Measurements from ENCODE around the gene EBF3. TPM values are rescaled to one million over a fixed set of nuclear protein-coding genes. Genes with fewer than 3 reads are reported as not detected.

Gene EBF3
- total RNA-seq, 2 experiments from 2014 or later: not detected

- Mint-ChIP-seq H3K9me3 (no peaks in the 10 kb centered on the region), H3K36me3 (no peaks in the 10 kb centered on the region), H3K27ac (no peak overlapping the region), H3K4me1 (ENCODE audit: low read depth) (no peaks in the 10 kb centered on the region), H3K27me3 (no peaks in the 10 kb centered on the region), H3K4me3 (no peak overlapping the region)
- DNase-seq: no peak
- POLR2A ChIA-PET: no interaction called here
- intact Hi-C loops (cut with micrococcal nuclease): no loop called here
- CTCF ChIA-PET: no interaction called here
These were observed 126.0 kb downstream of the EBF3 start for GRCh38 chr10:129837909-129838582.

- H3K27me3 Mint-ChIP-seq: no peaks in the 10 kb centered on the region
These were observed 127.8 kb downstream of the EBF3 start for GRCh38 chr10:129836253-129836652.

GRCh38 chr10:129833994-129834739 is 129.9 kb downstream of the EBF3 start:
- CTCF ChIA-PET: no interaction called here
- no peak for DNase-seq

More at GRCh38 chr10:129836253-129836652, 127.8 kb downstream of the EBF3 start:
- Mint-ChIP-seq H3K9me3 (no peaks in the 10 kb centered on the region), H3K4me3 (no peak overlapping the region), H3K36me3 (no peaks in the 10 kb centered on the region), H3K4me1 (ENCODE audit: low read depth) (no peaks in the 10 kb centered on the region), H3K27ac (no peak overlapping the region)
- CTCF ChIA-PET: no interaction called here
- no peak for DNase-seq
- POLR2A ChIA-PET: no interaction called here
- intact Hi-C loops (cut with micrococcal nuclease): no loop called here

GRCh38 chr10:129833468-129833950 is 130.6 kb downstream of the EBF3 start:
- Mint-ChIP-seq H3K36me3 (no peaks in the 10 kb centered on the region), H3K4me3 (no peak overlapping the region), H3K27me3 (no peaks in the 10 kb centered on the region), H3K27ac (no peak overlapping the region), H3K4me1 (ENCODE audit: low read depth) (no peaks in the 10 kb centered on the region), H3K9me3 (no peaks in the 10 kb centered on the region)
- intact Hi-C loops (cut with micrococcal nuclease): no loop called here
- ChIA-PET CTCF (no interaction called here), POLR2A (no interaction called here)
- DNase-seq: no peak

More at GRCh38 chr10:129833994-129834739, 129.9 kb downstream of the EBF3 start:
- no peaks in the 10 kb centered on the region for H3K4me1 Mint-ChIP-seq (ENCODE audit: low read depth)
- intact Hi-C loops (cut with micrococcal nuclease): no loop called here
- H3K27me3 Mint-ChIP-seq: no peaks in the 10 kb centered on the region
- H3K9me3 Mint-ChIP-seq: no peaks in the 10 kb centered on the region
- H3K27ac Mint-ChIP-seq: no peak overlapping the region
- POLR2A ChIA-PET: no interaction called here
- no peak overlapping the region for H3K4me3 Mint-ChIP-seq
- H3K36me3 Mint-ChIP-seq: no peaks in the 10 kb centered on the region

GRCh38 chr10:129832573-129833467 is 131.3 kb downstream of the EBF3 start:
- ChIA-PET CTCF (no interaction called here), POLR2A (no interaction called here)
- H3K4me1 Mint-ChIP-seq (ENCODE audit: low read depth): no peaks in the 10 kb centered on the region
- H3K27ac Mint-ChIP-seq: no peak overlapping the region
- DNase-seq: no peak
- intact Hi-C loops (cut with micrococcal nuclease): no loop called here
- no peaks in the 10 kb centered on the region for H3K36me3 Mint-ChIP-seq
- H3K27me3 Mint-ChIP-seq: no peaks in the 10 kb centered on the region
- no peak overlapping the region for H3K4me3 Mint-ChIP-seq
- no peaks in the 10 kb centered on the region for H3K9me3 Mint-ChIP-seq

GRCh38 chr10:129831150-129831549 is 132.9 kb downstream of the EBF3 start:
- intact Hi-C loops (cut with micrococcal nuclease): no loop called here
- H3K4me1 Mint-ChIP-seq (ENCODE audit: low read depth): no peaks in the 10 kb centered on the region
- ChIA-PET CTCF (no interaction called here), POLR2A (no interaction called here)
- no peaks in the 10 kb centered on the region for H3K36me3 Mint-ChIP-seq
- no peak overlapping the region for H3K4me3 Mint-ChIP-seq
- H3K27ac Mint-ChIP-seq: no peak overlapping the region
- H3K27me3 Mint-ChIP-seq: no peaks in the 10 kb centered on the region
- no peaks in the 10 kb centered on the region for H3K9me3 Mint-ChIP-seq
- DNase-seq: no peak

GRCh38 chr10:129825826-129826225 is 138.2 kb downstream of the EBF3 start:
- CTCF ChIA-PET: no interaction called here
- no peak overlapping the region for H3K4me3 Mint-ChIP-seq
- H3K9me3 Mint-ChIP-seq: no peaks in the 10 kb centered on the region
- H3K4me1 Mint-ChIP-seq (ENCODE audit: low read depth): no peaks in the 10 kb centered on the region
- H3K36me3 Mint-ChIP-seq: no peaks in the 10 kb centered on the region
- POLR2A ChIA-PET: no interaction called here
- intact Hi-C loops (cut with micrococcal nuclease): no loop called here
- no peaks in the 10 kb centered on the region for H3K27me3 Mint-ChIP-seq
- no peak for DNase-seq
- H3K27ac Mint-ChIP-seq: no peak overlapping the region

- no peaks in the 10 kb centered on the region for H3K36me3 Mint-ChIP-seq
- H3K9me3 Mint-ChIP-seq: no peaks in the 10 kb centered on the region
- no peaks in the 10 kb centered on the region for H3K4me1 Mint-ChIP-seq (ENCODE audit: low read depth)
- H3K27ac Mint-ChIP-seq: no peak overlapping the region
- no peaks in the 10 kb centered on the region for H3K27me3 Mint-ChIP-seq
- DNase-seq: no peak
- POLR2A ChIA-PET: no interaction called here
- intact Hi-C loops (cut with micrococcal nuclease): no loop called here
- H3K4me3 Mint-ChIP-seq: no peak overlapping the region
- CTCF ChIA-PET: no interaction called here
These were observed 138.9 kb downstream of the EBF3 start for GRCh38 chr10:129825221-129825620.

- Mint-ChIP-seq H3K4me3 (no peak overlapping the region), H3K4me1 (ENCODE audit: low read depth) (no peaks in the 10 kb centered on the region), H3K9me3 (peaks cover 11% of the 10 kb centered on the region), H3K36me3 (no peaks in the 10 kb centered on the region), H3K27me3 (no peaks in the 10 kb centered on the region), H3K27ac (no peak overlapping the region)
- no peak for DNase-seq
- ChIA-PET POLR2A (no interaction called here), CTCF (no interaction called here)
- intact Hi-C loops (cut with micrococcal nuclease): no loop called here
These were observed 143.6 kb downstream of the EBF3 start for GRCh38 chr10:129820451-129820850.

GRCh38 chr10:129816656-129817045 is 147.4 kb downstream of the EBF3 start:
- Mint-ChIP-seq H3K4me1 (ENCODE audit: low read depth) (no peaks in the 10 kb centered on the region), H3K4me3 (no peak overlapping the region), H3K27ac (no peak overlapping the region), H3K9me3 (peaks cover 11% of the 10 kb centered on the region), H3K27me3 (no peaks in the 10 kb centered on the region), H3K36me3 (no peaks in the 10 kb centered on the region)
- CTCF ChIA-PET: no interaction called here
- DNase-seq: no peak
- intact Hi-C loops (cut with micrococcal nuclease): no loop called here
- POLR2A ChIA-PET: no interaction called here

- Mint-ChIP-seq H3K9me3 (peaks cover 11% of the 10 kb centered on the region), H3K4me3 (no peak overlapping the region), H3K36me3 (no peaks in the 10 kb centered on the region), H3K27me3 (no peaks in the 10 kb centered on the region), H3K27ac (no peak overlapping the region), H3K4me1 (ENCODE audit: low read depth) (no peaks in the 10 kb centered on the region)
- DNase-seq: no peak
- intact Hi-C loops (cut with micrococcal nuclease): no loop called here
- POLR2A ChIA-PET: no interaction called here
- CTCF ChIA-PET: no interaction called here
These were observed 148.0 kb downstream of the EBF3 start for GRCh38 chr10:129815898-129816655.
